D341Med (cell line): ENCODE results near the gene SLC39A7.

Experiments used
- DNase-seq: peaks from one replicate; pipeline ENCODE4 v3.0.0; 2012; ENCODE audit warnings: low spot score

The SLC39A7 gene

GRCh38 chr6:33190504-33191107 is 10.1 kb upstream of the SLC39A7 start:
- DNase-seq = no peak

DNA sequence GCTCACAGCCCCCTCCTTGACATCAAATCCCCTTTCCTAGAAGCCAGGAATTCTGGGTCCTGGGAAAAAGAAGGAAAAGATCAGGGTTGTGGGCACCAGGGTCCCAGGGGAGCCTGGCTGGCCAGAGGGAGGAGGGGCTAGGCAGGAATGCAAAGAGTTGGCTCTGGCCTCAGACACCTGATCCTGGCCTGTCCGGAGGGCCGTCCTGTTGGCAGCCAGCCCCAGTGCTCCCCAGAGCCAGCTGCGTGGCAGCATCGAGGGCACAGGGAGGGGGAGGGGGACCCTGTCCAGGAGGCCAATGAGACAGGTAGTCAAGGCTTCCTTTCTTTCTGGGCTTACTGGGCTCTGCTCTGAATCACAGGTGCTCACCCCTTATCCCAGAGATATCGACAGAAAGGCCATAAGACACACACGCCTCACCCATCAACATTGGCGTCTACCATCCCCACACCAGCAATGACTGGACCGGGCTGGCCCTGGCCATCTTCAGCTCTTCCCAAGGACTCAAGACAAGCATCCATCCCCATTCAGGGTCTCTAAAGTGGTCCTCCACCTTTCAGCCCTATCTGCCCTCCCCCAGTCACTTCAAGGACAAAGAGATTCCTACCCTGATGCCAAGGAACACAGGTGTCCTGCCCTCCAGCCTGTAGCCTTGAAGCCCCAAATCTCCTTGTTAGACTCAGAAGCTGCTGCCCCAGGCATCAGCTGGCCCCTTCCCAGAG is 9.1 kb upstream of the SLC39A7 start:
- DNase-seq = no peak

GRCh38 chr6:33192105-33192646 is 8.5 kb upstream of the SLC39A7 start, which contains the start of gene COL11A2:
COL11A2 (minus strand) TSS chr6:33192467; CDS start chr6:33192240, 227 bp downstream.
- no peak for DNase-seq

- DNase-seq = no peak
Observed at GRCh38 chr6:33192671-33193602, 7.7 kb upstream of the SLC39A7 start.

GRCh38 chr6:33193619-33194018 is 7.0 kb upstream of the SLC39A7 start:
- no peak for DNase-seq

GRCh38 chr6:33194431-33194979 is 6.2 kb upstream of the SLC39A7 start:
- DNase-seq = no peak

- DNase-seq = no peak
Observed at GRCh38 chr6:33195304-33196165, 5.1 kb upstream of the SLC39A7 start.

DNA sequence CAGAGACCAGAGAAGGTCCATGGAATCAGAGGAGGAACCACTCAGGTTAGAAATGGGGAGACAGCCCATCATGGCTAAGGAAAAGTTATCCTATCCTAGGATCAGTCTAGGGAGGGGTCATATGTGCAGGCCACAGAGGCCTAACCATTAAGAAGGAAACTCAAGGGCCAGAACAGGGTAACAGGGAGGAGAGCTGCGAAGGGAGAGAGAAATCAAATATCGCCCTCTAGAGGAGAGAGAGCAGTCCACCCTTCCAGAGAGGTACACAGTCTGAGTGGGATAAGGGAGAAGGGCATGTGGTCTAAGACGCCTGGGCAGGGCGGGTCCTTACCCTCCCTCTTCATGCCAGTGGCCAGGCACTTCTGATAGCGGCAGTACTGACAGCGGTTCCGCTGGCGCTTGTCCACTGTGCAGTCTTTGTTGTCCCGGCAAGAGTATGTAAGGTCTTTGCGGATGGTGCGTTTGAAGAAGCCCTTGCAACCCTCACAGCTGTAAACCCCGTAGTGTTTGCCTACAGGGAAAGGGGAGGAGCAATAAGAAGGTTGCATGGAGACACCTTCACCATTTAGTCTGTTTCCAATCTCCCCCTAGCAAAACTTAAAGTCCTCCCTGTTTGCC is 3.1 kb upstream of the SLC39A7 start:
- DNase-seq = peak; percentile 74

- DNase-seq = no peak
Observed at GRCh38 chr6:33198159-33198852, 2.4 kb upstream of the SLC39A7 start.

DNA sequence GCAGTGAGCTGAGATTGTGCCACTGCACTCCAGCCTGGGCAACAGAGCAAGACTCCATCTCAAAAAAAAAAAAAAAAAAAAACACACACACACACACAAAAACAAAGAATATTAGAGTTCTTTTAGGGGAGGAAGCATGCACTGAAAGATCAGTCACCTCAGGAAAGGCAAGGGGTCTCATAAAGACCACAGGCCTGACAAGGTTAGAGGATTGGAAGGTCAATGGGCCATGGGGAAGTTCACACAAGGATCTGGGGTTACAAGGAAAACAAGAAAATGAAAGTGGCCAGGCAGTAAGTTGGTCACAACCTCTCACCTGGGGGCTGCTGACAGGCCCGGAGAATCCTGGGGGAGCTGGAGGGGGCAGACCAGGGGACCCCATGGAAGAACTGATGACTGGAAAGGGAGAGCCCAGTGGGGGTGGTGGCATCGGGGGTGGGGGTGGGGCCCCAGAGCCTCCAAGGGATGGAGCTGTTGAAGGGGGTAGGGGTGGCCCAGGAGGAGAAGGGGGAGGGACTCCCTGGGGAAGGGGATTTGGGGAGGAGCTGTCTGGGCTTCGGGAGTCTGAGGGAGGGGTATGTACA is 1.7 kb upstream of the SLC39A7 start:
- DNase-seq = no peak

- peak; percentile 82 for DNase-seq
Observed at GRCh38 chr6:33199687-33200218, 914 bp upstream of the SLC39A7 start.

- DNase-seq = no peak
Observed at GRCh38 chr6:33201147-33201545, 479 bp downstream of the SLC39A7 start.

DNA sequence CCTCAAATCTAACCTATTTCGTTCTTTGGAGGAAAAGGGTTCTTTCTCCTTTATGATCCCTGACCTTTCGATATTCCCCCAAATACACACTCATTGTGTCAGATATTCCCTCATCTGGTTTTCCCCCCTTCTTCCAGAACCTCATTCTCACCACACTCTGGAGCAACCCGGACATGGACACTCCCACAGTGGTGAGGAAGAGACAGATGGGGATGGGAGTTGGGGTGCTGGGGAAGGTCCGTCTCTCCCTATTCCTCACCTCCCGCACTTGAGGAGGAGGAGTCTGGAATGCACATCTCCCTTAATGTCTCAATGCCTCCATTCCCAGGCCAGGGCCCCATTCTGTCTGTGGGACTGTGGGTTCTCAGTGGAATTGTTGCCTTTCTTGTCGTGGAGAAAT is 1.3 kb downstream of the SLC39A7 start:
- no peak for DNase-seq

DNA sequence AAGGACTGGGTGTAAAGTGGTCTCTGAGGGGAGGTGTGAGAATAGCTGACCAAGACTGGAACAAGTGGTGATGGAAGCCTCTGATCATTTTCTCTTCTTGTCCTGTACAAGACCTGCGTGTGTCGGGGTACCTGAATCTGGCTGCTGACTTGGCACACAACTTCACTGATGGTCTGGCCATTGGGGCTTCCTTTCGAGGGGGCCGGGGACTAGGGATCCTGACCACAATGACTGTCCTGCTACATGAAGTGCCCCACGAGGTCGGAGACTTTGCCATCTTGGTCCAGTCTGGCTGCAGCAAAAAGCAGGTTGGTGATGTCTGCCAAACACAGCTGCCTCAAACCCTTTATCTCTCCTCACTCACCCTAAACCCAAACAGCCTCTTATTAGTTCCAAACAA is 2.1 kb downstream of the SLC39A7 start:
- no peak for DNase-seq

- DNase-seq = no peak
Observed at GRCh38 chr6:33203443-33204164, 2.9 kb downstream of the SLC39A7 start.

DNA sequence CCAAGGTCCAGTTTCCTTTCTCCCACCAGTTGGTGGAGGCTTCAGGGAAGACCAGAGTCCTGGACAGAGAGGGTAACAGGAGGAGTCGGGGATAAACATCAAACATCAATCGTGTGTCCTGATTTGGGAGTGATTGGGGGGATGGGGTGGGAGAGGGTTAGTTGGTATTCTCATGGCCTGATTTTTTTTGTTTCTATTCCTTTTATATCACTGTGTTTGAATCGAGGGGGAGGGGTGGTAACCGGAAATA is 3.4 kb downstream of the SLC39A7 start:
- no peak for DNase-seq

DNA sequence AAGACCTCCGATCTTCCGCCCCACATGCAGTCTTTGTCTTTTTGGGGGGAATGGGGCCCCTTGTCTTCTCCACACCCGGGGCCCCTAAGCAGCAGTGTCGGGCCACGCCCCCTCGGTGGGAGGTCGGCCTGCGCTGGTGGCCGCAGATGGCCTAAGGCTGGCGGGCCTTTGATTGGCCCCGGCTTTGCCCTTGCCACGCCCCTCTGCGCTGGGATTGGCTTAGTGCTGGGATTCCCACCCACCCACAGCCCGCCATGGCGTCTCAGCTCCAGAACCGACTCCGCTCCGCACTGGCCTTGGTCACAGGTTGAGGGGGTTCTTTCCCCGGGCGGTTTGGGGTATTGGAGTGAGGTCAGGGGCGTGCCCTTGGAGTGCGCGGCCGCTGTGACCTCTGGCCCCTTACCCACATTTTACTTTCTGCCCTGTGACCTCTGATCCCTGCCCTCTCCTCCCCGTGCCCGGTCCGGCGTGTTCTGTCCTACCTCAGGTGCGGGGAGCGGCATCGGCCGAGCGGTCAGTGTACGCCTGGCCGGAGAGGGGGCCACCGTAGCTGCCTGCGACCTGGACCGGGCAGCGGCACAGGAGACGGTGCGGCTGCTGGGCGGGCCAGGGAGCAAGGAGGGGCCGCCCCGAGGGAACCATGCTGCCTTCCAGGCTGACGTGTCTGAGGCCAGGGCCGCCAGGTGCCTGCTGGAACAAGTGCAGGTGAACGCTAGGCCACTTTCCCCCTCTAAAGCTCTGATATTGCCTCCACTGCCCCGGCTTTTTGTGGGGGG is 3.9 kb downstream of the SLC39A7 start, which contains the start of gene HSD17B8:
HSD17B8 (plus strand) TSS at position 241 of the 776 bp plus-strand sequence; CDS start at position 255, 14 bp downstream.
- peak; percentile 91 for DNase-seq
